HepG2 (cell line): ENCODE measurements around the gene TNKS1BP1. TPM values are rescaled to one million over a fixed set of nuclear protein-coding genes. Genes with fewer than 3 reads are reported as not detected.
A peak's percentile ranks its signal among the peaks of the same experiment; 100 is the strongest.

Experiments
- ATAC-seq: fragments of 200-7000 bp; cut with Tn5 transposase; 3 replicates; pipeline ENCODE4 v1.9.1; 2020; ENCODE audit warnings: mild to moderate bottlenecking, moderate library complexity
- BruUV-seq: library from RNA; stranded (reverse); fragments of 400-500 nt; replicated peaks from 2 replicates; lab custom pipeline; 2021; lab: Mats Ljungman, UMichigan
- CTCF ChIA-PET: fragments of 300-600 bp; formaldehyde crosslinking; extraction: SDS; loops from one replicate; lab custom pipeline; 2021; ENCODE audit warnings: low total read pairs, inconsistent platforms, low intra/inter-chr PET ratio; lab: Yijun Ruan, JAX
- POLR2A ChIA-PET: fragments of 350-600 bp; sonication (Branson Sonifier 250); formaldehyde crosslinking; loops from one replicate; lab custom pipeline; 2020; ENCODE audit warnings: antibody characterized with exemption, inconsistent platforms; lab: Yijun Ruan, JAX
- DNase-seq: peaks from one replicate; pipeline ENCODE4 v3.0.0-alpha.2; 2015; ENCODE audit warnings: low spot score
- FAIRE-seq: peaks from 3 replicates; lab custom pipeline; 2011; peaks lifted over from hg19 to GRCh38; lab: Jason Lieb, UNC
- H2AFZ ChIP-seq: one replicate; pipeline ENCODE4 v1.6.1; 2011; ENCODE audit warnings: low read length, inconsistent platforms
- H3K27ac ChIP-seq: fragments of 300-600 bp; 3 replicates; pipeline ENCODE4 v1.8.0; 2011; ENCODE audit warnings: mixed run types, mild to moderate bottlenecking, mixed read lengths, low read length, inconsistent platforms; ENCODE audit not compliant: insufficient read depth; ENCODE audit errors: extremely low read length
- H3K27me3 ChIP-seq, 2 experiments: fragments of 200-600 bp in 1 of 2; 2 replicates in 1 of 2; 3 replicates in 1 of 2; pipeline versions ENCODE4 v1.6.0 to v1.8.0; 2011; ENCODE audit warnings: low read length in 2 of 2, mild to moderate bottlenecking in 2 of 2, moderate library complexity in 2 of 2, inconsistent platforms in 1 of 2; ENCODE audit not compliant: insufficient read depth in 2 of 2, control insufficient read depth in 1 of 2
- H3K36me3 ChIP-seq, 2 experiments: fragments of 200-600 bp in 1 of 2; replicated peaks in 1 of 2; 2 replicates in 1 of 2; 3 replicates in 1 of 2; pipeline versions ENCODE4 v1.5.1 to v1.8.0; 2011; ENCODE audit warnings: low read length in 2 of 2, inconsistent platforms in 1 of 2; ENCODE audit not compliant: insufficient read depth in 2 of 2, control insufficient read depth in 1 of 2
- H3K4me1 ChIP-seq: 2 replicates; pipeline ENCODE4 v1.5.1; 2012; ENCODE audit warnings: low read length, inconsistent platforms; ENCODE audit not compliant: insufficient read depth
- H3K4me2 ChIP-seq: 2 replicates; pipeline ENCODE4 v1.6.0; 2011; ENCODE audit warnings: low read depth, low read length, inconsistent platforms
- H3K4me3 ChIP-seq, 3 experiments: fragments of 200-600 bp in 1 of 3; sonication (generic), shearing (Covaris generic) in 1 of 3; replicated peaks in 1 of 3; 2 replicates each; pipeline ENCODE4 v1.5.1; 2011 to 2016; ENCODE audit warnings: low read length in 3 of 3, inconsistent platforms in 2 of 3, low read depth in 2 of 3, mild to moderate bottlenecking in 2 of 3, control low read depth in 1 of 3, mixed read lengths in 1 of 3; ENCODE audit not compliant: insufficient read depth in 1 of 3
- H3K79me2 ChIP-seq: one replicate; pipeline ENCODE4 v1.6.1; 2011; ENCODE audit warnings: low read length, inconsistent platforms; ENCODE audit not compliant: insufficient read depth
- H3K9ac ChIP-seq: 2 replicates; pipeline ENCODE4 v1.6.0; 2011; ENCODE audit warnings: mild to moderate bottlenecking, low read depth, low read length, inconsistent platforms; ENCODE audit not compliant: insufficient read depth
- H3K9me3 ChIP-seq: 2 replicates; pipeline ENCODE4 v1.5.1; 2012; ENCODE audit warnings: mild to moderate bottlenecking, low read length
- H4K20me1 ChIP-seq: 2 replicates; pipeline ENCODE4 v1.6.0; 2011; ENCODE audit warnings: inconsistent platforms, mild to moderate bottlenecking, low read length, moderate library complexity; ENCODE audit not compliant: insufficient read depth
- ATF3 ChIP-seq: sonication (generic); formaldehyde crosslinking; IDR thresholded peaks from 2 replicates; pipeline ENCODE4 v1.4.0; 2020; ENCODE audit warnings: missing genetic modification reagents
- GPBP1L1 ChIP-seq: sonication (generic); formaldehyde crosslinking; IDR thresholded peaks from 2 replicates; pipeline ENCODE4 v1.5.0; 2020; ENCODE audit warnings: mild to moderate bottlenecking, missing genetic modification reagents
- MXI1 ChIP-seq: IDR thresholded peaks from 3 replicates; pipeline ENCODE4 v1.6.1; 2012; ENCODE audit warnings: low read depth, low read length, inconsistent platforms, borderline replicate concordance
- PITX1 ChIP-seq: sonication (generic); formaldehyde crosslinking; IDR thresholded peaks from 2 replicates; pipeline ENCODE4 v1.5.1; 2020; ENCODE audit warnings: mild to moderate bottlenecking, missing genetic modification reagents
- RXRA ChIP-seq: sonication (generic); formaldehyde crosslinking; IDR thresholded peaks from 2 replicates; pipeline ENCODE4 v1.5.1; 2020; ENCODE audit warnings: missing genetic modification reagents
- XRCC5 ChIP-seq: fragments of 200-400 bp; formaldehyde crosslinking; optimal IDR thresholded peaks from 2 replicates; pipeline ENCODE3; 2017; ENCODE audit warnings: mild to moderate bottlenecking, low read length
- ZBTB46 ChIP-seq: sonication (generic); formaldehyde crosslinking; IDR thresholded peaks from 2 replicates; pipeline ENCODE4 v1.4.0; 2020; ENCODE audit warnings: mild to moderate bottlenecking, missing genetic modification reagents, borderline replicate concordance
- WGBS: methylation state at CpG from one replicate; pipeline ENCODE4 v1.1.6; 2017; ENCODE audit warnings: low lambda C conversion rate; 5-methylcytosine and 5-hydroxymethylcytosine counted together
- in situ Hi-C: cut with HindIII; loops from 2 replicates; pipeline ENCODE4 v1.10.0; 2017; ENCODE audit warnings: low pct_unique_long_range_greater_than_20kb; ENCODE audit not compliant: extremely low pct_ligation_motif_present
- intact Hi-C: fragments of 100-400 bp; cut with micrococcal nuclease; formaldehyde crosslinking; loops from one replicate; pipeline ENCODE4 v1.10.0; 2022; ENCODE audit not compliant: unreplicated experiment
- polyA plus RNA-seq, 8 experiments: library from polyadenylated mRNA; depleted of rRNA in 3 of 8; stranded (reverse) in 7 of 8; unstranded in 1 of 8; fragments of >200 nt; fragmentation: Illumina TruSeq in 4 of 8; extraction: Trizol in 4 of 8; gene quantifications; 2 replicates each; pipeline versions ENCODE4 v1.2.1 to v1.2.3, GENCODE V29; 2011 to 2016; ENCODE audit warnings: low read depth in 4 of 8, missing spikeins in 1 of 8, mixed read lengths in 1 of 8; ENCODE audit not compliant: insufficient read depth in 1 of 8
- total RNA-seq, 5 experiments: library from RNA; depleted of rRNA; stranded (reverse); fragments of >200 nt; fragmentation: Illumina TruSeq; extraction: Trizol; gene quantifications; 2 replicates each; pipeline ENCODE4 v1.2.3, GENCODE V29; 2016; ENCODE audit warnings: low read depth in 1 of 5
- TF ChIP-seq, protein P1 (sequence below), 2 experiments: fragments of 450-650 bp in 1 of 2; sonication (generic) in 1 of 2; formaldehyde crosslinking; IDR thresholded peaks; 2 replicates each; pipeline versions ENCODE4 v1.5.0 to v1.8.0; 2020 to 2022; ENCODE audit warnings: mild to moderate bottlenecking in 1 of 2, missing genetic modification reagents in 1 of 2
- TF ChIP-seq, protein P2 (sequence below): sonication (generic); formaldehyde crosslinking; IDR thresholded peaks from 2 replicates; pipeline ENCODE4 v1.4.0; 2020; ENCODE audit warnings: missing genetic modification reagents
- TF ChIP-seq, protein P3 (sequence below): sonication (generic); formaldehyde crosslinking; IDR thresholded peaks from 2 replicates; pipeline ENCODE4 v1.5.1; 2020; ENCODE audit warnings: mild to moderate bottlenecking, missing genetic modification reagents, moderate library complexity

The TNKS1BP1 gene
- total and polyA plus RNA-seq, 2 of the 13 experiments (the other 11 are each of a cell fraction or from before 2014, with no cell fraction given), result 13.7 to 15.0 TPM

DNA sequence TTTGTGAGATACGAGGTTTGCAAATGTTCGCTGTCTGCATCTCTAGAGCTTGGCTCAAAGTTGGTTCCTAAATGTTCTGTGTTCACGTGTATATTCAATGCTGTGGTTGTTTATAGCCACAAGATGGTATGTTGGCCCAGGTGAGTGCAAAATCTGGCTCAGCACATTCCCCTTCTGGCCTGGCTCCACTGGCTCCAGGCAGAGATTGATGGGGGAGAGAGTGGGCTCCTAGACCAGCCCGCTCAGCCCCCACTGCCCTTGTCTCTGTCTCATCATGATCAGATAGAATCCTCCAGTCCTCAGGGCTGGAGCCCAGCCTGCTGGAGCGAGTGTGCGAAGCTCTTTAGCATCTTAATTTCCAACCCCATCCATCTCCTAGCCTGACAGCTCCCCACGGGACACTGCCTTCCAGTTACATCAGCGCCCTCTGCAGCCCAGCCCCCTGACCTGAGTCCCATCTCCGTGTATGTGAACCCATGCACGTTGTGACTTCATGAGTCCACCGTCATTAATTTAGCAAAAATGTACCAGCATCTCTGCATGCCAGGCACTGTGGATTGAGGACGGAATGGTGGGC, 15.4 kb upstream of the TNKS1BP1 start:
- WGBS, result 24% methylated on average over 11 of the region's 12 CpGs
- Histone ChIP-seq H3K4me1 (peaks cover 43% of the 10 kb centered on the region), H3K4me2 (peak overlapping the region; percentile 69), H2AFZ (no peak overlapping the region), H3K36me3 (no peaks in the 10 kb centered on the region), H3K27me3 (peaks cover 0 to 28% of the 10 kb centered on the region in 2 experiments; a peak in 3 of 5 replicates), H3K9ac (no peak overlapping the region), H3K4me3 (peak overlapping the region in 2 of 3 experiments; percentile 15 to 54; a peak in 2 of 6 replicates), H3K9me3 (no peaks in the 10 kb centered on the region), H3K79me2 (peaks cover 7% of the 10 kb centered on the region), H3K27ac (no peak overlapping the region), H4K20me1 (no peaks in the 10 kb centered on the region)
- intact Hi-C loops, result loop anchor here (2.0 to 10.0 kb wide), 2 partner anchors 205 to 499 kb away; no protein-coding TSS in a partner anchor
- POLR2A ChIA-PET, result interaction anchor here (1.7 kb wide), 1 partner anchor 15 kb away, joined by 5 read pairs; the partner anchor contains the start of gene TNKS1BP1
- no TSS peak for BruUV-seq
- FAIRE-seq, result no peak
- in situ Hi-C loops, result loop anchor here (10.0 kb wide), 1 partner anchor 225 kb away; the partner anchor contains the start of gene UBE2L6
- no peak for DNase-seq
- CTCF ChIA-PET, result no interaction called here
- ATAC-seq, result peak; percentile 72
- TF ChIP-seq RXRA (CRISPR knock-in tag), result no peak
- TF ChIP-seq GPBP1L1 (CRISPR knock-in tag), result no peak
- no peak for TF ChIP-seq ATF3 (CRISPR knock-in tag)
- no peak for TF ChIP-seq ZBTB46 (CRISPR knock-in tag)
- TF ChIP-seq MXI1, result 0 out of 3 replicates have a peak, but pooled peaks have one; percentile 13
- peak; percentile 13; the same call in 1 of the 2 replicates for TF ChIP-seq PITX1 (CRISPR knock-in tag)
- TF ChIP-seq, protein P1, sequence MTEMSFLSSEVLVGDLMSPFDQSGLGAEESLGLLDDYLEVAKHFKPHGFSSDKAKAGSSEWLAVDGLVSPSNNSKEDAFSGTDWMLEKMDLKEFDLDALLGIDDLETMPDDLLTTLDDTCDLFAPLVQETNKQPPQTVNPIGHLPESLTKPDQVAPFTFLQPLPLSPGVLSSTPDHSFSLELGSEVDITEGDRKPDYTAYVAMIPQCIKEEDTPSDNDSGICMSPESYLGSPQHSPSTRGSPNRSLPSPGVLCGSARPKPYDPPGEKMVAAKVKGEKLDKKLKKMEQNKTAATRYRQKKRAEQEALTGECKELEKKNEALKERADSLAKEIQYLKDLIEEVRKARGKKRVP (CRISPR knock-in tag; IDR thresholded peaks at IDR 0.05), result peak in 1 of 2 experiments; percentile 39; a peak in 1 of 4 replicates
- TF ChIP-seq XRCC5, result peak; percentile 32
- TF ChIP-seq, protein P2, sequence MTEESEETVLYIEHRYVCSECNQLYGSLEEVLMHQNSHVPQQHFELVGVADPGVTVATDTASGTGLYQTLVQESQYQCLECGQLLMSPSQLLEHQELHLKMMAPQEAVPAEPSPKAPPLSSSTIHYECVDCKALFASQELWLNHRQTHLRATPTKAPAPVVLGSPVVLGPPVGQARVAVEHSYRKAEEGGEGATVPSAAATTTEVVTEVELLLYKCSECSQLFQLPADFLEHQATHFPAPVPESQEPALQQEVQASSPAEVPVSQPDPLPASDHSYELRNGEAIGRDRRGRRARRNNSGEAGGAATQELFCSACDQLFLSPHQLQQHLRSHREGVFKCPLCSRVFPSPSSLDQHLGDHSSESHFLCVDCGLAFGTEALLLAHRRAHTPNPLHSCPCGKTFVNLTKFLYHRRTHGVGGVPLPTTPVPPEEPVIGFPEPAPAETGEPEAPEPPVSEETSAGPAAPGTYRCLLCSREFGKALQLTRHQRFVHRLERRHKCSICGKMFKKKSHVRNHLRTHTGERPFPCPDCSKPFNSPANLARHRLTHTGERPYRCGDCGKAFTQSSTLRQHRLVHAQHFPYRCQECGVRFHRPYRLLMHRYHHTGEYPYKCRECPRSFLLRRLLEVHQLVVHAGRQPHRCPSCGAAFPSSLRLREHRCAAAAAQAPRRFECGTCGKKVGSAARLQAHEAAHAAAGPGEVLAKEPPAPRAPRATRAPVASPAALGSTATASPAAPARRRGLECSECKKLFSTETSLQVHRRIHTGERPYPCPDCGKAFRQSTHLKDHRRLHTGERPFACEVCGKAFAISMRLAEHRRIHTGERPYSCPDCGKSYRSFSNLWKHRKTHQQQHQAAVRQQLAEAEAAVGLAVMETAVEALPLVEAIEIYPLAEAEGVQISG (CRISPR knock-in tag), result peak; percentile 60
- TF ChIP-seq, protein P3, sequence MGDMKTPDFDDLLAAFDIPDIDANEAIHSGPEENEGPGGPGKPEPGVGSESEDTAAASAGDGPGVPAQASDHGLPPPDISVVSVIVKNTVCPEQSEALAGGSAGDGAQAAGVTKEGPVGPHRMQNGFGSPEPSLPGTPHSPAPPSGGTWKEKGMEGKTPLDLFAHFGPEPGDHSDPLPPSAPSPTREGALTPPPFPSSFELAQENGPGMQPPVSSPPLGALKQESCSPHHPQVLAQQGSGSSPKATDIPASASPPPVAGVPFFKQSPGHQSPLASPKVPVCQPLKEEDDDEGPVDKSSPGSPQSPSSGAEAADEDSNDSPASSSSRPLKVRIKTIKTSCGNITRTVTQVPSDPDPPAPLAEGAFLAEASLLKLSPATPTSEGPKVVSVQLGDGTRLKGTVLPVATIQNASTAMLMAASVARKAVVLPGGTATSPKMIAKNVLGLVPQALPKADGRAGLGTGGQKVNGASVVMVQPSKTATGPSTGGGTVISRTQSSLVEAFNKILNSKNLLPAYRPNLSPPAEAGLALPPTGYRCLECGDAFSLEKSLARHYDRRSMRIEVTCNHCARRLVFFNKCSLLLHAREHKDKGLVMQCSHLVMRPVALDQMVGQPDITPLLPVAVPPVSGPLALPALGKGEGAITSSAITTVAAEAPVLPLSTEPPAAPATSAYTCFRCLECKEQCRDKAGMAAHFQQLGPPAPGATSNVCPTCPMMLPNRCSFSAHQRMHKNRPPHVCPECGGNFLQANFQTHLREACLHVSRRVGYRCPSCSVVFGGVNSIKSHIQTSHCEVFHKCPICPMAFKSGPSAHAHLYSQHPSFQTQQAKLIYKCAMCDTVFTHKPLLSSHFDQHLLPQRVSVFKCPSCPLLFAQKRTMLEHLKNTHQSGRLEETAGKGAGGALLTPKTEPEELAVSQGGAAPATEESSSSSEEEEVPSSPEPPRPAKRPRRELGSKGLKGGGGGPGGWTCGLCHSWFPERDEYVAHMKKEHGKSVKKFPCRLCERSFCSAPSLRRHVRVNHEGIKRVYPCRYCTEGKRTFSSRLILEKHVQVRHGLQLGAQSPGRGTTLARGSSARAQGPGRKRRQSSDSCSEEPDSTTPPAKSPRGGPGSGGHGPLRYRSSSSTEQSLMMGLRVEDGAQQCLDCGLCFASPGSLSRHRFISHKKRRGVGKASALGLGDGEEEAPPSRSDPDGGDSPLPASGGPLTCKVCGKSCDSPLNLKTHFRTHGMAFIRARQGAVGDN (CRISPR knock-in tag), result peak; percentile 20; the same call in 1 of the 2 replicates
